ENCODE data around the gene ATP8B4. TPM values are rescaled to one million over a fixed set of nuclear protein-coding genes. Genes with fewer than 3 reads are reported as not detected.

The ATP8B4 gene
- total RNA-seq, 1 donor from 2014 or later, result not detected

GRCh38 chr15:49916998-49917397, 202.0 kb downstream of the ATP8B4 start:
- Mint-ChIP-seq H3K4me1 (no peaks in the 10 kb centered on the region), H3K36me3 (ENCODE audit: low read depth) (no peaks in the 10 kb centered on the region), H3K27me3 (ENCODE audit: low read depth) (no peaks in the 10 kb centered on the region), H3K4me3 (no peak overlapping the region), H3K9me3 (peaks cover 7% of the 10 kb centered on the region), H3K27ac (ENCODE audit: unreplicated experiment) (no peak overlapping the region)
- no peak for TF ChIP-seq CTCF (conservative IDR thresholded peaks at IDR 0.05)
- no peak for DNase-seq (ENCODE audit: low read depth, low spot score)

GRCh38 chr15:49915822-49916221, 203.2 kb downstream of the ATP8B4 start:
- no peak overlapping the region for H3K4me3 Mint-ChIP-seq
- H3K27ac Mint-ChIP-seq (ENCODE audit: unreplicated experiment), result no peak overlapping the region
- H3K36me3 Mint-ChIP-seq (ENCODE audit: low read depth), result no peaks in the 10 kb centered on the region
- no peaks in the 10 kb centered on the region for H3K4me1 Mint-ChIP-seq
- no peak for DNase-seq (ENCODE audit: low read depth, low spot score)
- H3K9me3 Mint-ChIP-seq, result peaks cover 12% of the 10 kb centered on the region
- TF ChIP-seq CTCF (conservative IDR thresholded peaks at IDR 0.05), result no peak
- H3K27me3 Mint-ChIP-seq (ENCODE audit: low read depth), result no peaks in the 10 kb centered on the region

- no peak overlapping the region for H3K27ac Mint-ChIP-seq (ENCODE audit: unreplicated experiment)
- H3K27me3 Mint-ChIP-seq (ENCODE audit: low read depth), result no peaks in the 10 kb centered on the region
- no peak overlapping the region for H3K4me3 Mint-ChIP-seq
- peaks cover 9% of the 10 kb centered on the region for H3K9me3 Mint-ChIP-seq
- no peaks in the 10 kb centered on the region for H3K4me1 Mint-ChIP-seq
- DNase-seq (ENCODE audit: low read depth, low spot score), result no peak
- peaks cover 2% of the 10 kb centered on the region for H3K36me3 Mint-ChIP-seq (ENCODE audit: low read depth)
- TF ChIP-seq CTCF (conservative IDR thresholded peaks at IDR 0.05), result no peak
Observed at GRCh38 chr15:49908933-49909295, 210.1 kb downstream of the ATP8B4 start.

- Mint-ChIP-seq H3K27me3 (ENCODE audit: low read depth) (no peaks in the 10 kb centered on the region), H3K4me3 (no peak overlapping the region), H3K4me1 (no peaks in the 10 kb centered on the region), H3K36me3 (ENCODE audit: low read depth) (peaks cover 2% of the 10 kb centered on the region), H3K9me3 (peaks cover 9% of the 10 kb centered on the region), H3K27ac (ENCODE audit: unreplicated experiment) (no peak overlapping the region)
- no peak for DNase-seq (ENCODE audit: low read depth, low spot score)
- TF ChIP-seq CTCF (conservative IDR thresholded peaks at IDR 0.05), result no peak
Observed at GRCh38 chr15:49908236-49908932, 210.6 kb downstream of the ATP8B4 start.

- TF ChIP-seq CTCF (conservative IDR thresholded peaks at IDR 0.05), result no peak
- Mint-ChIP-seq H3K27ac (ENCODE audit: unreplicated experiment) (no peak overlapping the region), H3K4me3 (no peak overlapping the region), H3K4me1 (no peaks in the 10 kb centered on the region), H3K36me3 (ENCODE audit: low read depth) (peaks cover 2% of the 10 kb centered on the region), H3K27me3 (ENCODE audit: low read depth) (no peaks in the 10 kb centered on the region), H3K9me3 (peaks cover 9% of the 10 kb centered on the region)
- DNase-seq (ENCODE audit: low read depth, low spot score), result no peak
Observed at GRCh38 chr15:49906966-49907365, 212.1 kb downstream of the ATP8B4 start.

All from neural crest cell (in vitro differentiated cells).